Upper lobe of left lung (tissue), 6 donors: ENCODE results near the gene GNG5. TPM values are rescaled to one million over a fixed set of nuclear protein-coding genes. Genes with fewer than 3 reads are reported as not detected.
"Not testable (repeated sequence)": the region's sequence is repeated elsewhere in the genome, so short reads cannot be mapped to it uniquely, and the experiment has no call there.

Experiments
- ATAC-seq, 2 donors: fragments of 200-7000 bp; cut with Tn5 transposase; one replicate each; pipeline ENCODE4 v1.9.1; 2022; ENCODE audit warnings: mild to moderate bottlenecking in 2 of 2, moderate library complexity in 2 of 2; ENCODE audit not compliant: low FRiP score in 2 of 2
- DNase-seq, 2 donors: peaks; one replicate each; pipeline ENCODE4 v3.0.0-alpha.2; 2019 to 2020
- H3K27ac ChIP-seq, 4 donors: fragments of 200-600 bp; sonication (generic); one replicate each; pipeline ENCODE4 v1.5.1; 2016 to 2019
- H3K27me3 ChIP-seq, 4 donors: fragments of 200-600 bp; sonication (generic); one replicate each; pipeline ENCODE4 v1.5.1; 2017 to 2019
- H3K36me3 ChIP-seq, 4 donors: fragments of 200-600 bp; sonication (generic); one replicate each; pipeline ENCODE4 v1.5.1; 2016 to 2019
- H3K4me1 ChIP-seq, 4 donors: fragments of 200-600 bp; sonication (generic); one replicate each; pipeline ENCODE4 v1.5.1; 2018 to 2019
- H3K4me3 ChIP-seq, 4 donors: fragments of 200-600 bp; sonication (generic); one replicate each; pipeline ENCODE4 v1.5.1; 2017 to 2019; ENCODE audit warnings: mild to moderate bottlenecking in 2 of 4, moderate library complexity in 1 of 4
- H3K9me3 ChIP-seq, 4 donors: fragments of 200-600 bp; sonication (generic); one replicate each; pipeline ENCODE4 v1.5.1; 2018 to 2019
- CTCF ChIP-seq, 6 experiments: fragments of 450-650 bp in 4 of 6; fragments of 200-600 bp in 2 of 6; sonication (generic) in 2 of 6; IDR thresholded peaks; one replicate each; pipeline ENCODE4 v1.5.1; 2016 to 2019; ENCODE audit warnings: antibody characterized with exemption in 6 of 6
- EP300 ChIP-seq, 4 donors: sonication (generic); formaldehyde crosslinking; IDR thresholded peaks; one replicate each; pipeline ENCODE4 v1.5.1; 2017; ENCODE audit warnings: antibody characterized with exemption in 4 of 4, control low read depth in 2 of 4
- POLR2A ChIP-seq, 4 donors: fragments of 450-650 bp; IDR thresholded peaks; one replicate each; pipeline ENCODE4 v1.5.1; 2016 to 2017; ENCODE audit warnings: antibody characterized with exemption in 4 of 4, mild to moderate bottlenecking in 2 of 4
- POLR2AphosphoS5 ChIP-seq, 2 donors: sonication (generic); formaldehyde crosslinking; IDR thresholded peaks; one replicate each; pipeline ENCODE4 v1.5.1; 2017; ENCODE audit warnings: antibody characterized with exemption in 2 of 2
- whole genome bisulfite sequencing, 2 donors: methylation state at CpG; one replicate each; pipeline ENCODE4 v1.1.5; 2017 to 2018; 5-methylcytosine and 5-hydroxymethylcytosine counted together
- total RNA-seq, 6 donors: library from RNA; depleted of rRNA in 4 of 6; stranded (reverse); fragments of >200 nt in 4 of 6; gene quantifications; one replicate each; pipeline versions ENCODE4 v1.1.0 to v1.2.1, GENCODE V29; 2016 to 2021
- donor health status: DM: no; HTN: no; CAD: no; lungs with moderate emphysema.
- donor health status: DM: no; HTN: yes; CAD: no; lungs with severe emphysema.

GNG5 gene
- total RNA-seq, 6 donors from 2014 or later: 54.5 to 151 (median 102) TPM

GRCh38 chr1:84476225-84476624 is 30.2 kb downstream of the GNG5 start:
- no peaks in the 10 kb centered on the region for H3K27me3 ChIP-seq
- peaks cover 0 to 3% (median 0%) of the 10 kb centered on the region in 4 donors for H3K36me3 ChIP-seq
- ATAC-seq (no peak), DNase-seq (no peak)
- H3K4me1 ChIP-seq: peaks cover 12 to 18% (median 14%) of the 10 kb centered on the region in 4 donors
- 58 to 75% methylated on average over 1 of the region's 1 CpG for WGBS, 2 donors
- H3K4me3 ChIP-seq: no peak overlapping the region
- TF ChIP-seq POLR2A (IDR thresholded peaks at IDR 0.05) (no peak), CTCF (IDR thresholded peaks at IDR 0.05) (no peak), EP300 (IDR thresholded peaks at IDR 0.05) (no peak), POLR2AphosphoS5 (IDR thresholded peaks at IDR 0.05) (no peak)
- H3K9me3 ChIP-seq: peaks cover 0 to 6% (median 0%) of the 10 kb centered on the region in 4 donors
- no peak overlapping the region for H3K27ac ChIP-seq

GRCh38 chr1:84467298-84467697 is 39.1 kb downstream of the GNG5 start:
- ATAC-seq: no peak

GRCh38 chr1:84462118-84462517 is 44.3 kb downstream of the GNG5 start:
- WGBS, 2 donors: 63 to 73% methylated on average over 1 of the region's 1 CpG
- Histone ChIP-seq H3K4me3 (no peak overlapping the region), H3K9me3 (no peaks in the 10 kb centered on the region), H3K27me3 (no peaks in the 10 kb centered on the region), H3K36me3 (no peaks in the 10 kb centered on the region), H3K27ac (no peak overlapping the region), H3K4me1 (no peaks in the 10 kb centered on the region)
- DNase-seq (no peak), ATAC-seq (no peak)
- TF ChIP-seq EP300 (IDR thresholded peaks at IDR 0.05) (no peak), POLR2AphosphoS5 (IDR thresholded peaks at IDR 0.05) (no peak), CTCF (IDR thresholded peaks at IDR 0.05) (no peak), POLR2A (IDR thresholded peaks at IDR 0.05) (no peak)

More at GRCh38 chr1:84467298-84467697, 39.1 kb downstream of the GNG5 start:
- TF ChIP-seq POLR2A (IDR thresholded peaks at IDR 0.05): no peak
- TF ChIP-seq CTCF (IDR thresholded peaks at IDR 0.05): no peak
- no peak for TF ChIP-seq POLR2AphosphoS5 (IDR thresholded peaks at IDR 0.05)
- TF ChIP-seq EP300 (IDR thresholded peaks at IDR 0.05): no peak
- H3K9me3 ChIP-seq: no peaks in the 10 kb centered on the region
- DNase-seq: no peak
- no peaks in the 10 kb centered on the region for H3K36me3 ChIP-seq
- no peak overlapping the region for H3K27ac ChIP-seq
- H3K27me3 ChIP-seq: no peaks in the 10 kb centered on the region
- H3K4me1 ChIP-seq: no peaks in the 10 kb centered on the region
- H3K4me3 ChIP-seq: no peak overlapping the region

GRCh38 chr1:84452436-84452835 is 53.9 kb downstream of the GNG5 start:
- ATAC-seq (no peak), DNase-seq (no peak)
- no peaks in the 10 kb centered on the region for H3K4me1 ChIP-seq
- H3K27me3 ChIP-seq: no peaks in the 10 kb centered on the region
- no peaks in the 10 kb centered on the region for H3K9me3 ChIP-seq
- no peaks in the 10 kb centered on the region for H3K36me3 ChIP-seq
- TF ChIP-seq CTCF (IDR thresholded peaks at IDR 0.05) (no peak), POLR2AphosphoS5 (IDR thresholded peaks at IDR 0.05) (no peak), POLR2A (IDR thresholded peaks at IDR 0.05) (no peak), EP300 (IDR thresholded peaks at IDR 0.05) (no peak)
- no peak overlapping the region for H3K4me3 ChIP-seq
- no peak overlapping the region for H3K27ac ChIP-seq
- WGBS, 2 donors: 63 to 66% methylated on average over 3 of the region's 3 CpGs

- Histone ChIP-seq H3K36me3 (no peaks in the 10 kb centered on the region), H3K27me3 (no peaks in the 10 kb centered on the region), H3K27ac (no peak overlapping the region), H3K4me3 (no peak overlapping the region), H3K4me1 (no peaks in the 10 kb centered on the region), H3K9me3 (no peaks in the 10 kb centered on the region)
- TF ChIP-seq POLR2A (IDR thresholded peaks at IDR 0.05): no peak
- WGBS, 2 donors: 67 to 75% methylated on average over 2 of the region's 2 CpGs
- DNase-seq (no peak), ATAC-seq (peak in 1 of 2 donors; percentile 41)
Observed at GRCh38 chr1:84450910-84451309, 55.5 kb downstream of the GNG5 start.

GRCh38 chr1:84448704-84449103 is 57.7 kb downstream of the GNG5 start:
- H3K4me3 ChIP-seq, H3K27ac ChIP-seq, H3K36me3 ChIP-seq, H3K9me3 ChIP-seq, H3K4me1 ChIP-seq, DNase-seq, H3K27me3 ChIP-seq, ATAC-seq: not testable (repeated sequence)
- WGBS, 2 donors: 91 to 95% methylated on average over 3 of the region's 3 CpGs
